LoVo (cell line): ENCODE results near the gene NXPE4.
"Not testable (repeated sequence)": the region's sequence is repeated elsewhere in the genome, so short reads cannot be mapped to it uniquely, and the experiment has no call there.

Source experiments
- DNase-seq: peaks from one replicate; pipeline ENCODE4 v3.0.0-alpha.2; 2016; ENCODE audit warnings: low spot score

NXPE4 gene

GRCh38 chr11:114595571-114595970 lies at the start of gene NXPE4:
Gene NXPE4, minus strand, starts transcription at chr11:114595786. Its CDS starts 1,027 bp downstream, at chr11:114594759.
- DNase-seq, result no peak

GRCh38 chr11:114639440-114639839 lies 43.9 kb upstream of the NXPE4 start:
- DNase-seq, result not testable (repeated sequence)

- DNase-seq, result not testable (repeated sequence)
These were observed 35.9 kb upstream of the NXPE4 start for GRCh38 chr11:114631445-114631965.

GRCh38 chr11:114625294-114625693 lies 29.7 kb upstream of the NXPE4 start:
- no peak for DNase-seq

GRCh38 chr11:114624455-114625207 lies 29.0 kb upstream of the NXPE4 start:
- DNase-seq, result no peak

- no peak for DNase-seq
These were observed 28.1 kb upstream of the NXPE4 start for GRCh38 chr11:114623720-114624119.

- DNase-seq, result no peak
These were observed 27.3 kb upstream of the NXPE4 start for GRCh38 chr11:114622858-114623257.

GRCh38 chr11:114621950-114622809 lies 26.6 kb upstream of the NXPE4 start:
- DNase-seq, result no peak

- DNase-seq, result no peak
These were observed 25.5 kb upstream of the NXPE4 start for GRCh38 chr11:114621072-114621471.

- DNase-seq, result no peak
These were observed 24.1 kb upstream of the NXPE4 start for GRCh38 chr11:114619659-114620173.

GRCh38 chr11:114618139-114618538 lies 22.6 kb upstream of the NXPE4 start:
- DNase-seq, result no peak

GRCh38 chr11:114617157-114618124 lies 21.9 kb upstream of the NXPE4 start:
- no peak for DNase-seq

GRCh38 chr11:114616516-114616915 lies 20.9 kb upstream of the NXPE4 start:
- DNase-seq, result no peak

- no peak for DNase-seq
These were observed 20.1 kb upstream of the NXPE4 start for GRCh38 chr11:114615448-114616361.

- no peak for DNase-seq
These were observed 18.6 kb upstream of the NXPE4 start for GRCh38 chr11:114614127-114614720.

- not testable (repeated sequence) for DNase-seq
These were observed 17.5 kb upstream of the NXPE4 start for GRCh38 chr11:114613094-114613493.

GRCh38 chr11:114612686-114613085 lies 17.1 kb upstream of the NXPE4 start:
- no peak for DNase-seq

GRCh38 chr11:114612199-114612598 lies 16.6 kb upstream of the NXPE4 start:
- not testable (repeated sequence) for DNase-seq

- no peak for DNase-seq
These were observed 15.7 kb upstream of the NXPE4 start for GRCh38 chr11:114610984-114611944.
